HFF-Myc (cell line): ENCODE results near the gene NFATC2.

Source experiments
- DNase-seq: peaks from one replicate; pipeline ENCODE4 v3.0.0-alpha.2; 2011; ENCODE audit warnings: low read depth; ENCODE audit errors: extremely low read depth
- H3K4me3 ChIP-seq: replicated peaks from 2 replicates; pipeline ENCODE4 v1.5.1; 2011; ENCODE audit warnings: low read depth, mild to moderate bottlenecking, control low read depth, low read length
- CTCF ChIP-seq: IDR thresholded peaks from 2 replicates; pipeline ENCODE4 v1.5.1; 2012; ENCODE audit warnings: mild to moderate bottlenecking, low read depth, low read length, control low read depth; ENCODE audit errors: missing control alignments

NFATC2 gene

DNA sequence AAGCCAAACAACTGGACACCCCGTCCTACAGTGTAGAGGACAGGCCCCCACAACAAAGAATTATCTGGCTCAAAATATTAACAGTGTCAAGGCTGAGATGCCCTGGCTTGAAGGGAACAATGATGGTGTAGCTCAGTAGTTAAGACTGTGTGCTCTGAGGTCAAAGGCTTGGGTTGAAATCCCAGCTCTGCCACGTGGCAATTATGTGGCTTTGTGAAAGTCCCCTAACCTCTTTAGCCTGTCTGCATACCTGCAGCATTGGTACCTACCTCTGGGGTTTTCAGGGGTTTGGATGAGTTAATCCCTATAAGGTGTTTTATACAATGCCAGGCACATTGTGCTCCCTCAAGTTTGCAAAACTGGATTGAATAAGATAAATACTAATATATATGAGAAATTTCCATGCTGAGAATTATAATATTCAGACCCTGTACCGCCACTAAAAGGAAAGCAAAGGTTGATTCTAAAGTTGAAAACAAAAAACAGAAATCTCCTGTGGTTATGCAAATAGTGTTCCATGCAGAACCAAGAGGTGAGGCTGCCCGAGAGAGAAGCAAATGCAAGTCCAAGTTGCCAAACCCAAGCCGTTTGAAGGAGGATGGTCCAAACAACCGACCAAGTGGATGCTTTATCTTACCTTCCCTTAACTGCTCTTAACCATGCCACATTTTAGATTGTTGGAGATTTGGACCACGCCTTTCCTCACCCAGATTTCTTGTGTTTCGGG, 199.8 kb downstream of the NFATC2 start:
- H3K4me3 ChIP-seq: no peak overlapping the region
- no peak for TF ChIP-seq CTCF
- DNase-seq: no peak

DNA sequence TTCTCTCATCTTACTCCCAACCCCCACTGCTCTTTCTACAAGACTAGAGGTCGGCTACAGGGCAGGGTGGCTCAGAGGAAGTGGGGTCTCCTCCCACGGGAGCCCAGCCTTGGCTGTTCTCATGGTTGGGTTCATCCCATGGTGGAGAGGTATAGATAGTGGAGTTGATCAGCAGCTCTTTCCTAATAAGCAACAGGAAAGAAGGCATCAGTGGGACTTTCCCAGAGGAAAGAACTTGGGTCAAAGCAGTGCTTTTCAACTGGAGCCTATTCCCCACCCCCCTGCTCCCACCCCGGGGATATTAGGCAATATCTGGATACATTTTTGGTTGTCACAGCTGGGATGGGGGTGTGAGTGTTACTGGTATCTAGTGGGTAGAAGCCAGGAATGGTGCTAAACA, 200.9 kb downstream of the NFATC2 start:
- no peak for DNase-seq
- no peak overlapping the region for H3K4me3 ChIP-seq
- TF ChIP-seq CTCF: no peak

GRCh38 chr20:51340451-51340840, 202.1 kb downstream of the NFATC2 start:
- no peak overlapping the region for H3K4me3 ChIP-seq
- TF ChIP-seq CTCF: no peak
- no peak for DNase-seq

GRCh38 chr20:51339721-51340450, 202.6 kb downstream of the NFATC2 start:
- DNase-seq: no peak
- H3K4me3 ChIP-seq: no peak overlapping the region
- no peak for TF ChIP-seq CTCF

DNA sequence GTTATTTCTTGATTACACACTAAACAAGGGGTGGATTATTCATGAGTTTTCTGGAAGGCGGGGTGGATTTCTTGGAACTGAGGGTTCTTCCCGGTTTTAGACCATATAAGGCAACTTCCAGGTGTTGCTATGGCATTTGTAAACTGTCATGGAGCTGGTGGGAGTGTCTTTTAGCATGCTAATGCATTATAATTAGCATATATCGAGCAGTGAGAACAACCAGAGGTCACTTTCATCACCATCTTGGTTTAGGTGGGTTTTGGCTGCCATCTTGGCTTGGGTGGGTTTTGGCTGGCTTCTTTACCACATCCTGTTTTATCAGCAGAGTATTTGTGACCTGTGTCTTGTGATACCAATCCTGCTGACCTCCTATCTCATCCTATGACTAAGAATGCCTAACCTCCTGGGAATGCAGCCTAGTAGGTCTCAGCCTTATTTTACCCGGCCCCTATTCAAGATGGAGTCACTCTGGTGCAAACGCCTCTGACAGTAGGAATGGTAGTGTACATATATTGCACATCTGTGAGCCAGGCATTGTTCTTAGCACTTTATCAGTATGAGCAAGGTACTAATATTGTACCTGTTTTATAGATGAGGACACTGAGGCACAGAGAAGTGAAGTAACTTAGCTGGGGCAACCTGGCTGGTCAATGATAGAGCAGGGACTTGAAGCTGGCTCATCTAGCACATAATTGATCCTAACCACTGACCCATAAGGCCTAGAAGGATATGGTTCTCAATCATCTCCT, 203.7 kb downstream of the NFATC2 start:
- H3K4me3 ChIP-seq: no peak overlapping the region
- no peak for DNase-seq
- no peak for TF ChIP-seq CTCF

GRCh38 chr20:51337126-51337805, 205.3 kb downstream of the NFATC2 start:
- no peak overlapping the region for H3K4me3 ChIP-seq
- DNase-seq: no peak
- TF ChIP-seq CTCF: no peak
